H9 (cell line): ENCODE results near the gene RBM8A. TPM values are rescaled to one million over a fixed set of nuclear protein-coding genes. Genes with fewer than 3 reads are reported as not detected.
A peak's percentile ranks its signal among the peaks of the same experiment; 100 is the strongest.

Experiments used
- DNase-seq: peaks from one replicate; pipeline ENCODE4 v3.0.0-alpha.2; 2017
- H2AFZ ChIP-seq: one replicate; pipeline ENCODE4 v1.6.1; 2013; ENCODE audit warnings: mild to moderate bottlenecking, low read length, control low read depth, moderate library complexity
- H2AK5ac ChIP-seq: 2 replicates; pipeline ENCODE4 v1.6.1; 2013; ENCODE audit warnings: low read length, control low read depth, mixed read lengths; ENCODE audit not compliant: insufficient read length
- H2BK120ac ChIP-seq: one replicate; pipeline ENCODE4 v1.6.1; 2013; ENCODE audit warnings: low read depth, mild to moderate bottlenecking, low read length, control low read depth, inconsistent platforms; ENCODE audit not compliant: poor library complexity, severe bottlenecking
- H2BK12ac ChIP-seq: 2 replicates; pipeline ENCODE4 v1.6.1; 2013; ENCODE audit warnings: low read length, control low read depth, mixed read lengths, low read depth; ENCODE audit not compliant: insufficient read length
- H2BK15ac ChIP-seq: 2 replicates; pipeline ENCODE4 v1.6.1; 2013; ENCODE audit warnings: low read depth, low read length, control low read depth
- H2BK20ac ChIP-seq: one replicate; pipeline ENCODE4 v1.6.1; 2013; ENCODE audit warnings: low read depth, mild to moderate bottlenecking, low read length, control low read depth, inconsistent platforms; ENCODE audit not compliant: poor library complexity, severe bottlenecking
- H2BK5ac ChIP-seq: 2 replicates; pipeline ENCODE4 v1.6.1; 2013; ENCODE audit warnings: low read length, control low read depth, mixed read lengths; ENCODE audit not compliant: insufficient read length
- H3K14ac ChIP-seq: 2 replicates; pipeline ENCODE4 v1.6.1; 2013; ENCODE audit warnings: low read length, control low read depth; ENCODE audit not compliant: insufficient read depth
- H3K18ac ChIP-seq: 2 replicates; pipeline ENCODE4 v1.6.1; 2013; ENCODE audit warnings: low read depth, mild to moderate bottlenecking, mixed read lengths, low read length, control low read depth; ENCODE audit not compliant: insufficient read length
- H3K23ac ChIP-seq: 2 replicates; pipeline ENCODE4 v1.6.1; 2013; ENCODE audit warnings: low read length, control low read depth, mixed read lengths, low read depth; ENCODE audit not compliant: insufficient read length
- H3K23me2 ChIP-seq: 2 replicates; pipeline ENCODE4 v1.6.1; 2013; ENCODE audit warnings: low read depth, mild to moderate bottlenecking, mixed read lengths, low read length, control low read depth; ENCODE audit not compliant: insufficient read length, poor library complexity, severe bottlenecking
- H3K27ac ChIP-seq: 2 replicates; pipeline ENCODE4 v1.5.1; 2013; ENCODE audit warnings: low read length, control low read depth, mixed read lengths, low read depth; ENCODE audit not compliant: insufficient read length
- H3K27me3 ChIP-seq: 2 replicates; pipeline ENCODE4 v1.6.1; 2013; ENCODE audit warnings: low read length, control low read depth, inconsistent platforms; ENCODE audit not compliant: insufficient read depth
- H3K4ac ChIP-seq: 2 replicates; pipeline ENCODE4 v1.6.1; 2013; ENCODE audit warnings: low read depth, mild to moderate bottlenecking, control low read depth, inconsistent platforms, low read length, moderate library complexity
- H3K4me1 ChIP-seq: 2 replicates; pipeline ENCODE4 v1.6.1; 2013; ENCODE audit warnings: low read length, control low read depth, inconsistent platforms; ENCODE audit not compliant: insufficient read depth
- H3K4me2 ChIP-seq: 2 replicates; pipeline ENCODE4 v1.6.1; 2013; ENCODE audit warnings: low read length, control low read depth, mixed read lengths; ENCODE audit not compliant: insufficient read length, insufficient read depth
- H3K56ac ChIP-seq: 2 replicates; pipeline ENCODE4 v1.6.1; 2013; ENCODE audit warnings: low read depth, mild to moderate bottlenecking, mixed read lengths, low read length, control low read depth; ENCODE audit not compliant: insufficient read length
- H3K79me1 ChIP-seq: 2 replicates; pipeline ENCODE4 v1.6.1; 2013; ENCODE audit warnings: low read depth, mild to moderate bottlenecking, moderate library complexity, low read length, control low read depth, inconsistent platforms; ENCODE audit not compliant: insufficient read depth, poor library complexity, severe bottlenecking
- H3K79me2 ChIP-seq: 2 replicates; pipeline ENCODE4 v1.6.1; 2013; ENCODE audit warnings: low read length, control low read depth, inconsistent platforms; ENCODE audit not compliant: insufficient read depth
- H3K9ac ChIP-seq: 2 replicates; pipeline ENCODE4 v1.6.1; 2013; ENCODE audit warnings: low read length, control low read depth, mixed read lengths; ENCODE audit not compliant: insufficient read length; ENCODE audit errors: extremely low read depth
- H3K9me3 ChIP-seq: one replicate; pipeline ENCODE4 v1.6.1; 2013; ENCODE audit warnings: low read depth, low read length, inconsistent platforms; ENCODE audit not compliant: control insufficient read depth
- H3T11ph ChIP-seq: one replicate; pipeline ENCODE4 v1.6.1; 2013; ENCODE audit warnings: mild to moderate bottlenecking, low read length, control low read depth, inconsistent platforms
- H4K20me1 ChIP-seq: one replicate; pipeline ENCODE4 v1.6.1; 2013; ENCODE audit not compliant: control insufficient read depth, insufficient read length, insufficient read depth
- H4K5ac ChIP-seq: 2 replicates; pipeline ENCODE4 v1.6.1; 2013; ENCODE audit warnings: low read depth, mild to moderate bottlenecking, mixed read lengths, low read length, control low read depth; ENCODE audit not compliant: insufficient read length
- H4K8ac ChIP-seq: replicated peaks from 2 replicates; pipeline ENCODE4 v1.6.1; 2013; ENCODE audit warnings: low read length, control low read depth, mixed read lengths, low read depth; ENCODE audit not compliant: insufficient read length
- H4K91ac ChIP-seq: 2 replicates; pipeline ENCODE4 v1.6.1; 2013; ENCODE audit warnings: low read depth, mild to moderate bottlenecking, moderate library complexity, mixed read lengths, low read length, control low read depth; ENCODE audit not compliant: insufficient read length
- H3K27ac Mint-ChIP-seq, 3 experiments: 2 replicates in 2 of 3; 3 replicates in 1 of 3; pipeline ENCODE4 v1.8.0; 2020 to 2021; ENCODE audit warnings: mixed read lengths in 3 of 3, mild to moderate bottlenecking in 1 of 3, moderate library complexity in 1 of 3
- H3K27me3 Mint-ChIP-seq: 2 replicates; pipeline ENCODE4 v1.8.0; 2021; ENCODE audit warnings: low read depth, mild to moderate bottlenecking, moderate library complexity, mixed read lengths
- H3K36me3 Mint-ChIP-seq, 3 experiments: 2 replicates in 2 of 3; 3 replicates in 1 of 3; pipeline ENCODE4 v1.8.0; 2020 to 2021; ENCODE audit warnings: low read depth in 3 of 3, mixed read lengths in 3 of 3; ENCODE audit not compliant: insufficient read depth in 1 of 3
- H3K4me1 Mint-ChIP-seq, 2 experiments: 2 replicates each; pipeline ENCODE4 v1.8.0; 2020; ENCODE audit warnings: mixed read lengths in 2 of 2
- H3K4me3 Mint-ChIP-seq, 2 experiments: 2 replicates in 1 of 2; 3 replicates in 1 of 2; pipeline ENCODE4 v1.8.0; 2020 to 2021; ENCODE audit warnings: mild to moderate bottlenecking in 2 of 2, mixed read lengths in 2 of 2, moderate library complexity in 1 of 2
- H3K9me3 Mint-ChIP-seq, 2 experiments: 2 replicates in 1 of 2; 3 replicates in 1 of 2; pipeline ENCODE4 v1.8.0; 2020; ENCODE audit warnings: mild to moderate bottlenecking in 2 of 2, mixed read lengths in 2 of 2, moderate library complexity in 1 of 2
- CTCF ChIP-seq: fragments of 200-600 bp; sonication (generic); conservative IDR thresholded peaks from 3 replicates; pipeline ENCODE4 v1.8.0; 2021; ENCODE audit warnings: antibody characterized with exemption, mild to moderate bottlenecking
- WGBS: extraction: QIAGEN DNeasy Blood & Tissue Kit; methylation state at CpG from one replicate; pipeline ENCODE4 v1.1.7; 2013; ENCODE audit warnings: missing lambda C conversion rate, low lambda C conversion rate, mixed read lengths; ENCODE audit not compliant: insufficient read length; ENCODE audit errors: extremely low coverage; 5-methylcytosine and 5-hydroxymethylcytosine counted together
- total RNA-seq: library from RNA; stranded (reverse); gene quantifications from 2 replicates; pipeline ENCODE4 v1.2.1, GENCODE V29; 2021

Gene RBM8A
- total RNA-seq, 1 experiment from 2014 or later: 298 TPM

GRCh38 chr1:145886390-145886789, 40.9 kb downstream of the RBM8A start:
- Mint-ChIP-seq H3K27me3 (peaks cover 33% of the 10 kb centered on the region), H3K36me3 (no peaks in the 10 kb centered on the region), H3K4me3 (peak overlapping the region; percentile 78 to 82), H3K9me3 (no peaks in the 10 kb centered on the region), H3K27ac (no peak overlapping the region), H3K4me1 (peaks cover 23 to 27% of the 10 kb centered on the region in 2 experiments)
- Histone ChIP-seq H3K79me2 (no peaks in the 10 kb centered on the region), H3K4ac (no peak overlapping the region), H3K27ac (no peak overlapping the region), H3K9ac (no peak overlapping the region), H2BK20ac (no peak overlapping the region), H2AFZ (no peak overlapping the region), H2BK15ac (no peak overlapping the region), H3K23me2 (peaks cover 7% of the 10 kb centered on the region), H3K27me3 (peaks cover 8% of the 10 kb centered on the region; the same call in 1 of the 2 replicates), H3K23ac (no peak overlapping the region), H3T11ph (no peak overlapping the region), H3K14ac (no peak overlapping the region), H4K20me1 (no peaks in the 10 kb centered on the region), H3K18ac (no peak overlapping the region), H4K8ac (no peak overlapping the region), H4K91ac (no peak overlapping the region), H2BK120ac (no peak overlapping the region), H2BK12ac (no peak overlapping the region), H4K5ac (no peak overlapping the region), H3K4me1 (no peaks in the 10 kb centered on the region), H3K4me2 (peak overlapping the region; percentile 15), H3K79me1 (no peaks in the 10 kb centered on the region), H3K9me3 (no peaks in the 10 kb centered on the region), H2BK5ac (no peak overlapping the region), H2AK5ac (no peak overlapping the region), H3K56ac (no peak overlapping the region)
- TF ChIP-seq CTCF: no peak
- WGBS: no CpG with 5 or more reads among the region's 11 CpGs
- no peak for DNase-seq
